ENCODE results near the gene CADPS2.

CADPS2 gene

DNA sequence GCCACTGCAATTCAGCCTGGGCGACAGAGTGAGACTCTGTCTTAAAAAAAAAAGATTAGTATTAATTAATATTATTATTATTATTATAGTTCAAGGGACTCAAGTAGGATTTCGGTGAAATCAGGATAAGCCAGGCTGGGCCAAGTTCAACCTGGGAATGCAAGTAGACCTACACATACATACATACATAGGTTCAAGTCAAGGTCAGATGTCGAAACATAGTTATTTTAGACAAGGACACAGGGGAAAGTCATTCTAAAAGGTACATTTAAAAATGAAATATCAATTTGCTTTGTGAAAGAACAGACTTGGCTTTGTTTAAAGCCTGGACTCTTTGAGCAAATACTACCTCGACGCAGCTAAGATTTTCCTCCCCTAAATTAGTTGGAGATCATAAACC lies 336.7 kb downstream of the CADPS2 start:
- in situ Hi-C loops (cut with MboI; ENCODE audit: low sequenced_read_pairs, unreplicated experiment), result loop anchor here (25.0 kb wide), 2 partner anchors 337 to 462 kb away; no protein-coding TSS in a partner anchor
- no peak for DNase-seq (ENCODE audit: low spot score)
- TF ChIP-seq, protein P1, sequence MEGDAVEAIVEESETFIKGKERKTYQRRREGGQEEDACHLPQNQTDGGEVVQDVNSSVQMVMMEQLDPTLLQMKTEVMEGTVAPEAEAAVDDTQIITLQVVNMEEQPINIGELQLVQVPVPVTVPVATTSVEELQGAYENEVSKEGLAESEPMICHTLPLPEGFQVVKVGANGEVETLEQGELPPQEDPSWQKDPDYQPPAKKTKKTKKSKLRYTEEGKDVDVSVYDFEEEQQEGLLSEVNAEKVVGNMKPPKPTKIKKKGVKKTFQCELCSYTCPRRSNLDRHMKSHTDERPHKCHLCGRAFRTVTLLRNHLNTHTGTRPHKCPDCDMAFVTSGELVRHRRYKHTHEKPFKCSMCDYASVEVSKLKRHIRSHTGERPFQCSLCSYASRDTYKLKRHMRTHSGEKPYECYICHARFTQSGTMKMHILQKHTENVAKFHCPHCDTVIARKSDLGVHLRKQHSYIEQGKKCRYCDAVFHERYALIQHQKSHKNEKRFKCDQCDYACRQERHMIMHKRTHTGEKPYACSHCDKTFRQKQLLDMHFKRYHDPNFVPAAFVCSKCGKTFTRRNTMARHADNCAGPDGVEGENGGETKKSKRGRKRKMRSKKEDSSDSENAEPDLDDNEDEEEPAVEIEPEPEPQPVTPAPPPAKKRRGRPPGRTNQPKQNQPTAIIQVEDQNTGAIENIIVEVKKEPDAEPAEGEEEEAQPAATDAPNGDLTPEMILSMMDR (IDR thresholded peaks at IDR 0.05; ENCODE audit: borderline replicate concordance, control extremely low read depth, extremely low read depth, insufficient read depth, missing control alignments), result no peak

- TF ChIP-seq, protein P1 (IDR thresholded peaks at IDR 0.05; ENCODE audit: borderline replicate concordance, control extremely low read depth, extremely low read depth, insufficient read depth, missing control alignments), result no peak
- DNase-seq (ENCODE audit: low spot score), result no peak
- in situ Hi-C loops (cut with MboI; ENCODE audit: low sequenced_read_pairs, unreplicated experiment), result loop anchor here (25.0 kb wide), 2 partner anchors 334 to 459 kb away; no protein-coding TSS in a partner anchor
These were observed 339.8 kb downstream of the CADPS2 start for GRCh38 chr7:122546496-122546895.

DNA sequence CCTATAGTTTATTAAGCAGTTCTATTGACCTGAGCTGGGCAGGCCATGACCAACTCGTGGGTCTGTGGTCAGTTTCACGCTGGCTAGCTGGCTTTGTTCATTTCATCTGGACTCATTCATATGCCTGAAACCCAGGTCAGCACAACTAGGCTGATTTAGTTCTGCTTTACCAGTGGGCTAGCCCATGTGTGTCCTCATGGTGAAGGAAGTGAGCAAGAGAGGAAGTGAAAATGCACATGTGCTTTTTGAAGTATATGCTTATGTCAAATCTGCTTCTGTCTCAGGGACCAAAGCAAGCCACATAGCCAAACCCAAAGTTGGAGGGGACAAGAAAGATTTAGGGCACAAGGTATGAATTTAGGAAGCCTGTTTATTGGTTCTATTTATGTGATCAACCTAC lies 341.8 kb downstream of the CADPS2 start:
- TF ChIP-seq, protein P1 (IDR thresholded peaks at IDR 0.05; ENCODE audit: borderline replicate concordance, control extremely low read depth, extremely low read depth, insufficient read depth, missing control alignments), result no peak
- peak; percentile 10 for DNase-seq (ENCODE audit: low spot score)
- in situ Hi-C loops (cut with MboI; ENCODE audit: low sequenced_read_pairs, unreplicated experiment), result loop anchor here (25.0 kb wide), 2 partner anchors 332 to 457 kb away; no protein-coding TSS in a partner anchor

- in situ Hi-C loops (cut with MboI; ENCODE audit: low sequenced_read_pairs, unreplicated experiment), result loop anchor here (25.0 kb wide), 2 partner anchors 332 to 457 kb away; no protein-coding TSS in a partner anchor
- no peak for DNase-seq (ENCODE audit: low spot score)
- TF ChIP-seq, protein P1 (IDR thresholded peaks at IDR 0.05; ENCODE audit: borderline replicate concordance, control extremely low read depth, extremely low read depth, insufficient read depth, missing control alignments), result no peak
These were observed 342.4 kb downstream of the CADPS2 start for GRCh38 chr7:122543891-122544290.

GRCh38 chr7:122543166-122543565 lies 343.1 kb downstream of the CADPS2 start:
- TF ChIP-seq, protein P1 (IDR thresholded peaks at IDR 0.05; ENCODE audit: borderline replicate concordance, control extremely low read depth, extremely low read depth, insufficient read depth, missing control alignments), result no peak
- in situ Hi-C loops (cut with MboI; ENCODE audit: low sequenced_read_pairs, unreplicated experiment), result loop anchor here (25.0 kb wide), 2 partner anchors 331 to 456 kb away; no protein-coding TSS in a partner anchor
- no peak for DNase-seq (ENCODE audit: low spot score)

DNA sequence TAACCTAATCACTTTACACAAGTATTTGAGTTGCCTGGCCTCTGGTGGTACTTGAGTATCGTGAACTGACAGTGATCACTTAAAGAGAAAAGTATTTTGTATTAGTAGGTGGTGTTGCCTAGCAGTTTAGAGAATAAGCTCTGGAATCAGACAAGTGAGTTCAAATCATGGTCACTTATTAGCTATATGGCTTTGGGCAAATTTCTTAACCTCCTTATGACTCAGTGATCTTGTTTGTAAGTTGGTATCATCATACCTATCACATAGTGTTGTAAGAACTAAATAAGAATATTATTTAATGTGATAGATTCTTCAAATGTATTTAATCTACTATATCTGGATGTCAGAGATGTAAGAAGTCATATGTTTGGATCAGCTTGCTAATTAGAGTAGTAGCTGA lies 351.2 kb downstream of the CADPS2 start:
- TF ChIP-seq, protein P1 (IDR thresholded peaks at IDR 0.05; ENCODE audit: borderline replicate concordance, control extremely low read depth, extremely low read depth, insufficient read depth, missing control alignments), result no peak
- no peak for DNase-seq (ENCODE audit: low spot score)
- in situ Hi-C loops (cut with MboI; ENCODE audit: low sequenced_read_pairs, unreplicated experiment), result loop anchor here (25.0 kb wide), 2 partner anchors 323 to 448 kb away; no protein-coding TSS in a partner anchor
